Measurements from ENCODE around the gene POGZ. TPM values are rescaled to one million over a fixed set of nuclear protein-coding genes. Genes with fewer than 3 reads are reported as not detected.

The POGZ gene
- total RNA-seq, 4 donors from 2014 or later = 29.3 to 87.3 (median 57.3) TPM

DNA sequence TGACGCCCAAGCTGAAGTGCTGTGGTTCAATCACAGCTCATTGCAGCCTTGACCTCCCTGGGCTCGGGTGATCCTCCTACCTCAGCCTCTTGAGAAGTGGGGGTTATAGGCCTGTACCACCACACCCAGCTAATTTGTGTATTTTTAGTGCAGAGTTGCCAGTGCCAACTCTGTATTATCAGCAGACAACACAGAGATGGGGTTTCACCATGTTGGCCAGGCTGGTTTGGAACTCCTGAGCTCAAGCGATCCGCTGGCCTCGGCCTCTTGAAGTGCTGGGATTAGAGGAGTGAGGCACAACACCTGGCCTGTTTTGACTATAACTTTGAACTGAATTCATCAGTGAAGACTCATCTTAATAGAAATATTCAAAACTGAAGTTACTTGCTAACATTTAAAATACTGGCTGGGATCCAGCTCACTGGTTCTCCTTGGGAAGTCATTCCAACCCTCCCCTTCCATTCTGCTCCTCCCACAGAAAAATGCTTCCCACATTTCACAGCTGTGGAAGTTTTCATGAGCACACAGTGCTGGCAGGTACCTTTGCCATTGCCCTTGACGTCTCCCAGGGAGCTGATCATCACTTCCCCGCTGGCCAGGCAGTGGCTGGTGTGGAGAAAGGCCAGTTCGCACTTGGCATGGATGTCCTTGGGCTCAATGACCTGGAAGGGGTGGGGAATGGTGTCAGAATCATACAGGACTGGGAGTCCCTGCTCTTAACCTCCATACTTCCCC lies 91.5 kb downstream of the POGZ start:
- H3K4me3 ChIP-seq = no peak overlapping the region
- TF ChIP-seq POLR2AphosphoS5 (IDR thresholded peaks at IDR 0.05) (no peak), EP300 (IDR thresholded peaks at IDR 0.05) (no peak), POLR2A (IDR thresholded peaks at IDR 0.05) (no peak)
- TF ChIP-seq, protein P1, sequence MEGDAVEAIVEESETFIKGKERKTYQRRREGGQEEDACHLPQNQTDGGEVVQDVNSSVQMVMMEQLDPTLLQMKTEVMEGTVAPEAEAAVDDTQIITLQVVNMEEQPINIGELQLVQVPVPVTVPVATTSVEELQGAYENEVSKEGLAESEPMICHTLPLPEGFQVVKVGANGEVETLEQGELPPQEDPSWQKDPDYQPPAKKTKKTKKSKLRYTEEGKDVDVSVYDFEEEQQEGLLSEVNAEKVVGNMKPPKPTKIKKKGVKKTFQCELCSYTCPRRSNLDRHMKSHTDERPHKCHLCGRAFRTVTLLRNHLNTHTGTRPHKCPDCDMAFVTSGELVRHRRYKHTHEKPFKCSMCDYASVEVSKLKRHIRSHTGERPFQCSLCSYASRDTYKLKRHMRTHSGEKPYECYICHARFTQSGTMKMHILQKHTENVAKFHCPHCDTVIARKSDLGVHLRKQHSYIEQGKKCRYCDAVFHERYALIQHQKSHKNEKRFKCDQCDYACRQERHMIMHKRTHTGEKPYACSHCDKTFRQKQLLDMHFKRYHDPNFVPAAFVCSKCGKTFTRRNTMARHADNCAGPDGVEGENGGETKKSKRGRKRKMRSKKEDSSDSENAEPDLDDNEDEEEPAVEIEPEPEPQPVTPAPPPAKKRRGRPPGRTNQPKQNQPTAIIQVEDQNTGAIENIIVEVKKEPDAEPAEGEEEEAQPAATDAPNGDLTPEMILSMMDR (IDR thresholded peaks at IDR 0.05) = no peak
- H3K9me3 ChIP-seq = no peaks in the 10 kb centered on the region
- no peak for DNase-seq (ENCODE audit: low spot score in 2 of 2)
- H3K36me3 ChIP-seq = peaks cover 41% of the 10 kb centered on the region
- WGBS = 77% methylated on average over 8 of the region's 8 CpGs
- no peaks in the 10 kb centered on the region for H3K27me3 ChIP-seq
- peak overlapping the region; percentile 42 for H3K27ac ChIP-seq
- peaks cover 34% of the 10 kb centered on the region for H3K4me1 ChIP-seq

DNA sequence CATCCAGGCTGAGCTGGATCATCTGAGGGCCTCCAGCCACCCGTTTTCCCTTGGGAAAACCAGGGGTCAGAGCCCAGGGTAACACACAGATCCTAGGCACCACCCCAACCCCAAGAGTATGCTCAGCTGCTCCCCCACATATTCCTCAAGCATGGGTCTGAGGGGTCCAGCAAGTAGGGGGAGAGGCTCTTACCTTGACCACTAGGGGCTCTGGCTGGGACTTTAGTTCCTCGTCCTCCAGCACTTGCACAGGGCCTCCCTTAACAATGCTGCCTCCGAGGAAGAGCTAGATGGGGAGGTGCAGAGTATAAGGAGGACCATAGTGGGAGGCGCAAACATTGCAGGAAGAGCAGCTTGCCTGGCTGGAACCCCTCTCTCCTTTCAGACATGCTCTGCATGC lies 94.3 kb downstream of the POGZ start:
- DNase-seq (ENCODE audit: low spot score in 2 of 2) = no peak
- Histone ChIP-seq H3K4me3 (no peak overlapping the region), H3K27me3 (no peaks in the 10 kb centered on the region), H3K36me3 (peaks cover 46% of the 10 kb centered on the region), H3K27ac (no peak overlapping the region), H3K9me3 (no peaks in the 10 kb centered on the region), H3K4me1 (peaks cover 6% of the 10 kb centered on the region)
- no peak for TF ChIP-seq POLR2A (IDR thresholded peaks at IDR 0.05)
- TF ChIP-seq EP300 (IDR thresholded peaks at IDR 0.05) = no peak
- no peak for TF ChIP-seq POLR2AphosphoS5 (IDR thresholded peaks at IDR 0.05)
- TF ChIP-seq, protein P1 (IDR thresholded peaks at IDR 0.05) = no peak
- 97% methylated on average over 3 of the region's 4 CpGs for WGBS

DNA sequence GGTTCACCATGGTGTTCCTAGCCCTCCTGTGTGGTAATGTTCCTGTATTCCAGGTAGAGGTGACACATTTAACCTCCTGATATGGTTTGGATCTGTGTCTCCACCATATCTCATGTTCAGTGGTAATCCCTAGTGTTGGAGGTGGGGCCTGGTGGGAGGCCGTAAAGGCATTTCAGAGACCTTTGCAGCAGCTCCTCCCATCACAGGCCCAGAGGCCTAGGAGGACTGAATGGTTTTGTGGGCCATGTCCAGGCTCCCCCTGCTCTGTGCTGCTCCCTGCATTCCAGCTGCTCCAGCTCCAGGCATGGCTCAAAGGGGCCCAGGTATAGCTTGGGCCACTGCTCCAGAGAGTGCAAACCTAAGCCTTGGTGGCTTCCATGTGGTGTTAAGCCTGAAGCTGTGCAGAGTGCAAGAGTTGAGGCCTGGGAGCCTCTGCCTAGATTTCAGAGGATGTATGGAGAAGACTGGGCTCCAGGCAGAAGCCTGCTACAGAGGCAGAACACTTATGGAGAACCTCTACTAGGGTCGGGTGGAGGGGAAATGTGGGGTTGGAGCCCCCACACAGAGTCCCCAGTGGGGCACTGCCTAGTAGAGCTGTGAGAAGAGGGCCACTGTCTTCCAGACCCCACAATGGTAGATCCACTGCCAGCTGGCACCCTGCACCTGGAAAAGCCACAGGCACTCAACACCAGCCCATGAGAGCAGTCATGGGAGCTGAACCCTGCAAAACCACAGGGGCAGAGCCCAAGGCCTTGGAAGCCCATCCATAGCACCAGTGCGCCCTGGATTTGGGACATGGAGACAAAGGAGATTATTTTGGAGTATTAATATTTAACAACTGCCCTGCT lies 96.8 kb downstream of the POGZ start:
- Histone ChIP-seq H3K27ac (no peak overlapping the region), H3K4me1 (no peaks in the 10 kb centered on the region), H3K9me3 (no peaks in the 10 kb centered on the region), H3K36me3 (peaks cover 42% of the 10 kb centered on the region), H3K4me3 (no peak overlapping the region), H3K27me3 (no peaks in the 10 kb centered on the region)
- TF ChIP-seq, protein P1 (IDR thresholded peaks at IDR 0.05) = no peak
- no peak for TF ChIP-seq POLR2AphosphoS5 (IDR thresholded peaks at IDR 0.05)
- no peak for TF ChIP-seq EP300 (IDR thresholded peaks at IDR 0.05)
- TF ChIP-seq POLR2A (IDR thresholded peaks at IDR 0.05) = no peak
- no peak for DNase-seq (ENCODE audit: low spot score in 2 of 2)
- 85% methylated on average over 2 of the region's 3 CpGs for WGBS

DNA sequence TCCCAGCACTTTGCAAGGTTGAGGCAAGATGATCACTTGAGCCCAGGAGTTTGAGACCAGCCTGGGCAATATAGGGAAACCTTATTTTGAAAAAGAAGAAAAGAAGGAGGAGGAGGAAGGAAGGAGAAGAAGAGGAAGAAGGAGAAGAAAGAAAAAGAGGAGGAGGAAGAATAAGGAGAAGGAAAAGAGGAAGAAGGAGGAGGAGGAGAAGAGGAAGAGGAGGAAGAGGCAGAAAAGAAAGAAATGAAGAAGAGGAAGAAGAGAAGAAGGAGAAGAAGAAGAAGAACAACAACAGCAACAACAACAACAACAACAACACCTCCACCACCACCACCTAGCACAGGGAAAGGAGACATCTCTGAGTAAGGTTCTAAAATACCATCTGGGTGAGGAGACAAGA lies 97.4 kb downstream of the POGZ start:
- Histone ChIP-seq H3K27me3 (no peaks in the 10 kb centered on the region), H3K4me1 (no peaks in the 10 kb centered on the region), H3K27ac (no peak overlapping the region), H3K36me3 (peaks cover 40% of the 10 kb centered on the region), H3K4me3 (no peak overlapping the region), H3K9me3 (no peaks in the 10 kb centered on the region)
- DNase-seq (ENCODE audit: low spot score in 2 of 2) = no peak
- no peak for TF ChIP-seq POLR2A (IDR thresholded peaks at IDR 0.05)
- TF ChIP-seq, protein P1 (IDR thresholded peaks at IDR 0.05) = no peak

DNA sequence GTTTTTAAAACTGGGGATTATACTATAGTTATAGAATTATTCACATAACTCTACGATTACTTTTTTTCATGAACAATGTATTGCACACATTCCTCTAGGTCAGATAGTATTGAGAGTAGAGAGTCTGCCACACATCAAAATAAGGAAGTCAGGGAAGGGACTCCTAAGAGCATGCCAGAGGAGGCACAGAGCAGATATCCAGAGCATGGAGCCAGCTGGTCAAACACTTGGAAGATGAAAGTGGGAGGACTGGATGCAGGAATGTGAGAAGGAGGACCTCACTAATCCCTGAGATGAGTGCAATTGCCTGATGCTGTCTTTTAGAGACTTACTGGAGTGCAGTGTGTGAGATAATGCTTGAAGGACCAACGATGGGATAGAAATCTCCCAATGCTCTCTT lies 102.6 kb downstream of the POGZ start:
- no peaks in the 10 kb centered on the region for H3K36me3 ChIP-seq
- no peaks in the 10 kb centered on the region for H3K9me3 ChIP-seq
- no peaks in the 10 kb centered on the region for H3K4me1 ChIP-seq
- no peak for DNase-seq (ENCODE audit: low spot score in 2 of 2)
- TF ChIP-seq POLR2A (IDR thresholded peaks at IDR 0.05) = no peak
- TF ChIP-seq, protein P1 (IDR thresholded peaks at IDR 0.05) = no peak
- no peak for TF ChIP-seq EP300 (IDR thresholded peaks at IDR 0.05)
- TF ChIP-seq POLR2AphosphoS5 (IDR thresholded peaks at IDR 0.05) = no peak
- H3K27me3 ChIP-seq = no peaks in the 10 kb centered on the region
- H3K27ac ChIP-seq = no peak overlapping the region
- H3K4me3 ChIP-seq = no peak overlapping the region
- 68% methylated on average over 2 of the region's 2 CpGs for WGBS

Data from suprapubic skin (tissue), 4 donors.